OCI-LY1 (cell line): Measurements from ENCODE around the gene ACTR3.

Experiments used
- H2AFZ ChIP-seq: fragments of 200-600 bp; sonication (generic), shearing (Covaris generic); 2 replicates; pipeline ENCODE4 v1.6.0; 2014; ENCODE audit warnings: antibody characterized with exemption, mild to moderate bottlenecking, low read length
- H3F3A ChIP-seq: fragments of 200-600 bp; sonication (generic), shearing (Covaris generic); 2 replicates; pipeline ENCODE4 v1.6.0; 2014; ENCODE audit warnings: mild to moderate bottlenecking, antibody characterized with exemption, low read length, moderate library complexity; ENCODE audit not compliant: insufficient read depth
- H3K27ac ChIP-seq: fragments of 200-600 bp; sonication (generic); 2 replicates; pipeline ENCODE4 v1.5.1; 2014; ENCODE audit warnings: low read length, mixed run types, mild to moderate bottlenecking, low read depth; ENCODE audit not compliant: poor library complexity, severe bottlenecking
- H3K27me3 ChIP-seq: fragments of 200-600 bp; sonication (generic); 2 replicates; pipeline ENCODE4 v1.6.0; 2014; ENCODE audit warnings: antibody characterized with exemption, mild to moderate bottlenecking, low read length, moderate library complexity; ENCODE audit not compliant: insufficient read depth
- H3K36me3 ChIP-seq: fragments of 200-600 bp; sonication (generic); 2 replicates; pipeline ENCODE4 v1.6.1; 2014; ENCODE audit warnings: mild to moderate bottlenecking, antibody characterized with exemption, low read length, moderate library complexity, mixed read lengths; ENCODE audit not compliant: insufficient read depth
- H3K4me1 ChIP-seq: fragments of 200-600 bp; sonication (generic); 2 replicates; pipeline ENCODE4 v1.5.1; 2014; ENCODE audit warnings: mild to moderate bottlenecking, low read length, moderate library complexity; ENCODE audit not compliant: insufficient read depth, severe bottlenecking
- H3K4me2 ChIP-seq: fragments of 200-600 bp; sonication (generic), shearing (Covaris generic); 2 replicates; pipeline ENCODE4 v1.6.1; 2014; ENCODE audit warnings: low read length
- H3K4me3 ChIP-seq: fragments of 200-600 bp; sonication (generic); 2 replicates; pipeline ENCODE4 v1.5.1; 2014; ENCODE audit warnings: low read length, low read depth, mild to moderate bottlenecking, mixed read lengths; ENCODE audit not compliant: poor library complexity, severe bottlenecking
- H3K79me2 ChIP-seq: fragments of 200-600 bp; shearing (Covaris generic); 2 replicates; pipeline ENCODE4 v1.6.1; 2016; ENCODE audit warnings: mixed run types, low read length, mixed read lengths; ENCODE audit not compliant: insufficient read depth
- H3K9ac ChIP-seq: fragments of 200-600 bp; sonication (generic), shearing (Covaris generic); 2 replicates; pipeline ENCODE4 v1.6.1; 2014; ENCODE audit warnings: mild to moderate bottlenecking, low read length, mixed read lengths
- H3K9me2 ChIP-seq: fragments of 200-600 bp; sonication (generic), shearing (Covaris generic); 2 replicates; pipeline ENCODE4 v1.6.1; 2014; ENCODE audit warnings: low read depth, mild to moderate bottlenecking, low read length, mixed read lengths
- H3K9me3 ChIP-seq: fragments of 200-600 bp; shearing (Covaris generic); 2 replicates; pipeline ENCODE4 v1.6.1; 2014; ENCODE audit warnings: low read length, mixed read lengths
- H4K20me1 ChIP-seq: fragments of 200-600 bp; sonication (generic), shearing (Covaris generic); 2 replicates; pipeline ENCODE4 v1.6.0; 2016; ENCODE audit warnings: mild to moderate bottlenecking, low read length; ENCODE audit not compliant: insufficient read depth
- CTCF ChIP-seq: fragments of 200-600 bp; sonication (generic), shearing (Covaris generic); IDR thresholded peaks from 2 replicates; pipeline ENCODE4 v1.5.1; 2017; ENCODE audit warnings: mild to moderate bottlenecking, antibody characterized with exemption, low read length, moderate library complexity, mixed read lengths
- EZH2 ChIP-seq: fragments of 200-600 bp; sonication (generic), shearing (Covaris generic); IDR thresholded peaks from 2 replicates; pipeline ENCODE4 v1.8.0; 2017; ENCODE audit warnings: borderline replicate concordance, mixed run types, mild to moderate bottlenecking, antibody characterized with exemption, low read length, moderate library complexity, mixed read lengths

ACTR3 gene

DNA sequence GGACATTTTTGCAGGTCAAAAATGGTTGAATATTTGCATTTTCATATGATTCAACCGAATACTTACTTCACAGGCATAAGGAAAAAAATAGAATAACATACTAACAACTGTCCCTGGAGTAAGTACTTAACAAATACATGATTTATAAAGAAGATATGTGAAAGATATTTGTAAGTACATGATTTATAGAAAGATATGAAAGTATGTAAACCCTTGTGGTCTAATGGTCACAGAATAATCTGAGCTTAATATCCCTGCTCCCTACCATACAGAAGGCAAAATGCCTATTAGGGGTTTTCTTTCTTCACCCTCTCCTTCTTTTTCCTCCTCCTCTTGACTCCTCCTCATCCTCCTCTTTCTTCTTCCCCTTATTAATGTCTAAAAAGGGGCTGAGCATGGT is 20.6 kb upstream of the ACTR3 start:
- no peak for TF ChIP-seq EZH2
- no peak for TF ChIP-seq CTCF
- Histone ChIP-seq H3K36me3 (no peaks in the 10 kb centered on the region), H3K79me2 (no peaks in the 10 kb centered on the region), H3K27me3 (no peaks in the 10 kb centered on the region), H4K20me1 (no peaks in the 10 kb centered on the region), H2AFZ (no peak overlapping the region), H3K4me3 (no peak overlapping the region), H3F3A (no peaks in the 10 kb centered on the region; the same call in 1 of the 2 replicates), H3K9ac (peak overlapping the region; percentile 22; the same call in 1 of the 2 replicates), H3K9me2 (no peaks in the 10 kb centered on the region), H3K9me3 (no peaks in the 10 kb centered on the region), H3K4me2 (peak overlapping the region; percentile 44; the same call in 1 of the 2 replicates), H3K4me1 (peaks cover 76% of the 10 kb centered on the region), H3K27ac (peak overlapping the region; percentile 94)

GRCh38 chr2:113872201-113872600 is 17.7 kb upstream of the ACTR3 start:
- Histone ChIP-seq H3K9me2 (no peaks in the 10 kb centered on the region), H3K27ac (peak overlapping the region; percentile 27), H3K9me3 (no peaks in the 10 kb centered on the region), H3K9ac (no peak overlapping the region), H3K36me3 (no peaks in the 10 kb centered on the region), H3K4me2 (no peak overlapping the region), H3K79me2 (no peaks in the 10 kb centered on the region), H3K27me3 (no peaks in the 10 kb centered on the region), H4K20me1 (no peaks in the 10 kb centered on the region), H3K4me1 (peaks cover 70% of the 10 kb centered on the region), H3F3A (no peaks in the 10 kb centered on the region; the same call in 1 of the 2 replicates), H3K4me3 (no peak overlapping the region), H2AFZ (no peak overlapping the region)
- TF ChIP-seq CTCF = no peak
- no peak for TF ChIP-seq EZH2

GRCh38 chr2:113873867-113874266 is 16.0 kb upstream of the ACTR3 start:
- H3F3A ChIP-seq = no peaks in the 10 kb centered on the region; the same call in 1 of the 2 replicates
- peaks cover 70% of the 10 kb centered on the region for H3K4me1 ChIP-seq
- no peaks in the 10 kb centered on the region for H3K27me3 ChIP-seq
- H3K4me2 ChIP-seq = no peak overlapping the region; the same call in 1 of the 2 replicates
- no peaks in the 10 kb centered on the region for H3K79me2 ChIP-seq
- no peaks in the 10 kb centered on the region for H3K9me2 ChIP-seq
- H3K4me3 ChIP-seq = no peak overlapping the region
- H4K20me1 ChIP-seq = no peaks in the 10 kb centered on the region
- peaks cover 3% of the 10 kb centered on the region; the same call in 1 of the 2 replicates for H3K36me3 ChIP-seq
- no peaks in the 10 kb centered on the region for H3K9me3 ChIP-seq
- no peak overlapping the region for H2AFZ ChIP-seq
- no peak overlapping the region for H3K9ac ChIP-seq
- no peak for TF ChIP-seq CTCF
- TF ChIP-seq EZH2 = no peak
- H3K27ac ChIP-seq = peak overlapping the region; percentile 44
